HG03064 (cell line): ENCODE data around the gene APCDD1.
"Not testable (repeated sequence)": the region's sequence is repeated elsewhere in the genome, so short reads cannot be mapped to it uniquely, and the experiment has no call there.

Source experiments
- ATAC-seq: cut with Tn5 transposase; IDR thresholded peaks from one replicate; pipeline ENCODE4 v1.9.1; 2021; ENCODE audit warnings: low read depth; ENCODE audit not compliant: unreplicated experiment

The APCDD1 gene

GRCh38 chr18:10486362-10486761 is 31.9 kb downstream of the APCDD1 start:
- no peak for ATAC-seq

DNA sequence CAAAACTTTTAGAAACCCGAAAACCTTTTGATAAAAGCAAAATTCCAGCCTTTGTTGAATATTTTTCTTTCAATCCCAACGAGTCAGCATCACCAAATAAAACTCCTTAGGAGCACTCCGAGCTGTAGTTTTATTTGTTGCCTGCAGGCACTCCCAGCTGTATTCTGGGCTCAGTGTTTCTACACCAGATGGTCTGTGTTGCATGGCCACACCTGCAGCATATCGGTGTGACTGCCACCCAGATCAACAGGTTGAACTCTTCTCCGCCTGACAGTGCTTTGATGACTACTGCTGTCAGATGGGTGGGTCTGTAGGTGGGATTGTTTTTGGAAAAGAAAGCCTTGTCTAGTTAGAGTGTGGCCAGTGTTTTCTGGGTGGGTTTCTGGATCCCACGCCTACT is 32.7 kb downstream of the APCDD1 start:
- no peak for ATAC-seq

GRCh38 chr18:10488017-10488416 is 33.6 kb downstream of the APCDD1 start:
- no peak for ATAC-seq

- peak; percentile 90 for ATAC-seq
These were observed 36.1 kb downstream of the APCDD1 start for GRCh38 chr18:10490401-10491165.

- no peak for ATAC-seq
These were observed 41.5 kb downstream of the APCDD1 start for GRCh38 chr18:10495936-10496335.

GRCh38 chr18:10497206-10497749 is 42.8 kb downstream of the APCDD1 start:
- no peak for ATAC-seq

DNA sequence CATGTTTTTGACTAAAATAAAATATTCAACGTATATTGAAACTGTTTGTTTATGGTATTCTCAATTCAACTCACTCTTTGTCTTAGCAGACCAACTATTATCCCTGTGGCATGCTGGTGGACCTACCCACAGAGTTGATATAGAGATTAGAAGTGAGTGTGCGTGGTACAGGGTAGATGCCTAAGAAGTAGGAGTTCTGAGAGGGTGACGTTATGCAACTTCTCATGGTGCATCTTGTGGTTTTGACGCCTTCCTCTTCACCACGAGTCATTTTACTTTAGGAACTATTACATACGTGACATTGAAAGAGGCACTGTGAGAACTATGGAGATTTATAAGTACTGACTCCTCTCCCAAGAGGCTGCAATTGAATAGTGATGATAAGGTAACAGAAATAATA is 44.8 kb downstream of the APCDD1 start:
- ATAC-seq, result no peak

- no peak for ATAC-seq
These were observed 45.6 kb downstream of the APCDD1 start for GRCh38 chr18:10500038-10500437.

DNA sequence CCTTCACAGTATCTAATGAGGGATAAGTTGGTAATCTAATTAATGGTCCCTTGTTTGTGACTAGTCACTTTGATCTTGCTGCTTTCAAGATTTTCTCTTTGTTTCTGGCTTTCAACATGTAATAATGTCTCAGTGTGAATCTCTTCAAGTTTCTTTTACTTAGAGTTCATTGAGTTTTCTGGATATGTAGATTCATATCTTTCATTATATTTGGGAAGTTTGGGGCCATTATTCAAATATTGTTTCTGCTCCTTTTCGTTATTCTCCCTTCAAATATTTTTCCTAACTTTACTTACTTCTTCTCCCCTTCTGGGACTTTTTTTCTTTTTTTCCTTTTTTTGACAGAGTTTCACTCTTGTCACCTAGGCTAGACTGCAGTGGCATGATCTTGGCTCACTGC is 50.3 kb downstream of the APCDD1 start:
- ATAC-seq, result no peak

GRCh38 chr18:10505892-10506291 is 51.5 kb downstream of the APCDD1 start:
- ATAC-seq, result not testable (repeated sequence)

DNA sequence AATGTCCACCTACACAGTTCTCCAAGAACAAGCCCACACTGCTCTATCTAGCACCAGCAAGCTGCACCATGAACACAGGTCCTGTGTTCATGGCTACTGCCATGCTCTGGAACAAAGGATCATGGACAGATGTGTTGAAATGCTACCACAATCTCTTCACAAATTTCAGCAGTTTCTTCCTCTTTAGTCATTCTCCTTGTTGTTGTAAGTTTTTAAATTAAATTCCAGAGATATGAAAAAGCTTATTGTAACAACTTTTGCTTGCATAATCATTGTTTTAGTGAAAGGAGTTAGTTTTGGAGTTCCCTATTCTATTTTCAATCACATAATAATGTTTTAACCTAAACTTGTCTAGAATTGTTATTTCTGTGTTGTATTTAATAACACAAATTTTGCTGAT is 54.2 kb downstream of the APCDD1 start:
- ATAC-seq, result no peak

DNA sequence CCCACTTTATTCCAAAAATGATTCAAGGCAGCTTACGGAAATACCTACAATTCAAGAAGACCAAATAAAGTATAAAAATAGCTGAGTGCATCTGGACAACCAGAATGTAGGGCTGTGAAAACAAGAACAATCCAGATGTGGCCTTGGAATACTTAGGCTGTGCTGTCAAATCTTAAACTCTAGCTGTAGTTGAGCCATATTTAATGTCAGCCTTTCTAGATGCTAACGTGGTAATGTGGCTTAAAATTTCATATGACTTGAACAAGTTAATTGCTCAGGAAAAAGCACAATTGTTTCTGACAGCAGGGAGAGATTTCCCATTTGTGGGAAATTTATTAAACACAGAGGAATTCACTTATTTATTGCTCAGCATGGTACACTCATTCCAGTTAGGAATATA is 56.8 kb downstream of the APCDD1 start:
- no peak for ATAC-seq

DNA sequence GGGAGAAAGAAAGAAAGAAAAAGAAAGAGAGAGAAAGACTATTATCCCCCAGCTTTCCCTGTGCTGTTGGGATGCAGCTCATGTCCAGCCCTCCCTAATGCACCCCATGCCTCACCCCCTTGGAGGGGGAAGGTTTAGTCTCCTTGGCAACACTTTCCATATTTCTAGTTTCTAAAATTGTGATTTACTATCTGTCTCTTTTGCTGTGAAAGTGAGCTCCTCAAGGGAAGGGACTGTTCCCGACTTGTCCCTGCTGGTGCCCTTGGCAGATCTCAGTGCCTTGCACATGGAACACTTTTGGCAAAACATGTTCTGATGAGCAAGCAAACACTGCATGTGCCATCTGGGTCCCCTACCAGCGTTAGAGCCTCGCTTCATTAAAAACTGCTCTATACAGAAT is 59.6 kb downstream of the APCDD1 start:
- no peak for ATAC-seq

- no peak for ATAC-seq
These were observed 60.2 kb downstream of the APCDD1 start for GRCh38 chr18:10514601-10515000.

GRCh38 chr18:10515456-10515855 is 61.0 kb downstream of the APCDD1 start:
- no peak for ATAC-seq

DNA sequence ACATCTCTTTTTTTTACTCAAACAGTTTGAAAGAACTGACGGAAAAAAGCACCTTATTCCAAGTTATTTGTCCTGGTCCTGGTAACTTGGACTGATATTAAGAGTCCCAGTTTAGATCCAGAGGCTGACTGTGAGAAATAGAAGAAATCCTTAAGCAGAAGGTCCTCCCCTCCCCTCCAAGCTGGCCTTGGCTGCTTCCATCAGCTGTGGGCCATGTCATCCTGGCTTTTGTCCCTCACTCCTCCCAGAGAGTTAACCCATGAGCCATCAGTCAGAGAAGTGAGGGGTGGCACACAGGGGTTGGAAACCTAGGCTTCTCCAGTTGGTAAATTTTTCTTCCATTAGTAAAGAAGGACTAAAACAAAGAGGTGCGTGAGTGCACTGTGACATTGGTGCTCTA is 61.6 kb downstream of the APCDD1 start:
- no peak for ATAC-seq

DNA sequence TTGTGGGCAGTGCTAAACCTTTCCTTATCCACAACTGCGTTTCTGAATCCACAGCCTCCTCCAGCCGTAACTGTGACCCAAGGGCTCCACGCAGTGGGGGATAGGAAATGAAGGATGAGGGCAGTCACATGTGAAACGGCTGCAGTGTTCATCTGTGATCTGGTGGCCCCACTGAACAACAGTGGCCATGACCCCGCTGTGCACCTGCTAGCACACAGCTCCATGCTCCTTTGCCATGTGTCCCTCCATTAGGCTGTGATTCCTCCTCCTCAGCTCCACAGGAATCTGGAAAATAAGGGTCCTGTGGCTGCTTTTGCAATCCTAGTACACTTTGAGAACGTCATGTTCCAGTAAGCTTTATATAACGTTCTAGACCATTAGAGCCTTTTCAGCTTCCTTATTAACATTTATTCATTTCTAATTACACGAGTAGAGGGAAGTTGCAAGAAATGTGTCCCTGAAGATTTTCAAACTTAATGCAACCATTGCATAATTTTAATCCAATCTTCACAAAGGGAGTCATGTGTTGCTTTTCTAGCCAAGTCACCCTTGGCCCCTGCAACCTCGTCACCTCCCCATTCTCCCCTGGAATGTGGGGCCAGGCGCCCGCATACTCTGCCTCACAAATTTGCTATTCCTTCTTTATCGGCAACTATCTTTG is 64.3 kb downstream of the APCDD1 start:
- no peak for ATAC-seq

DNA sequence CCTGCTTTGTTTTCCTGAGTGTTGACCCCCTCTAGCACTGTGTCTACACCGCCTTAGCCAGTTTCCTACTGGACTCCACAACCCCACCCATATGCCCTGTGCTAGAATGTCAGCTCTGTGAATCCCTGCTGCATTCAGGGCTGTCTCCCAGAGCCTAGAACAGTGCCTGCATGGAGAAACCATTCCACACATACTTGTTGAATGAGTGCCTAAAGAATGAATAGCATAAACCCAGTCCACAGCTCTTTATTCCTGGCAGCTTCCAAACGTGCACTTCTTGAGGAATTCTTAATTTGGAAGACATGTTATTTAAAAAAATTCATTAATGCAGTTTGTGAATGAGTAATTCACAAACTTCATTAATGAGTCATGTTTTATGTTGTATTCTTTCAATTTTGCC is 64.9 kb downstream of the APCDD1 start:
- ATAC-seq, result no peak

- no peak for ATAC-seq
These were observed 65.8 kb downstream of the APCDD1 start for GRCh38 chr18:10519999-10520935.

- no peak for ATAC-seq
These were observed 67.1 kb downstream of the APCDD1 start for GRCh38 chr18:10521566-10521965.

DNA sequence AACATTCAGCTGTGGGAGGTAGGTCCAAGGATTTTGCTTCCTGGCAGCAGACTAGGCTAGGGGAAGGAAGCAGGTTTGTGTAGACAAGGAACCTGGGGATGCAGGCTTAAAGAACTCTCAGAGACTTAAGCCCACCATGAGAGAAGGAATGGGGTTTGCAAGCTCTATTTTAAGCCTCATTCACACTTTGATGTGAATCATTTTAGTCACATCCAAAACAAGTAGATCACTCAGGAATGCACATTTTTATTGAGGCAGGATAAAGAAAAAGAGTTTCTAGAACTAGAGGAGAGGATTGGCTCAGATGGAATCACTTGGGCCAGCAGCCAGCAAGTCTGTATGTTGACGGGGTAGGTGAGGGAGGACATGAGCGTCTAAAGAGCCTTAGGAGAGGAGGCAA is 68.1 kb downstream of the APCDD1 start:
- ATAC-seq, result no peak
